ENCODE measurements around the gene PURA.

PURA gene

GRCh38 chr5:140110646-140110957 is 3.3 kb upstream of the PURA start:
- no peak for DNase-seq

- no peak for DNase-seq
These were observed 2.7 kb upstream of the PURA start for GRCh38 chr5:140111011-140111858.

GRCh38 chr5:140111859-140112551 is 1.9 kb upstream of the PURA start:
- no peak for DNase-seq

GRCh38 chr5:140112685-140113179 is 1.2 kb upstream of the PURA start:
- DNase-seq: no peak

- DNase-seq: peak; percentile 3 to 7
These were observed 670 bp upstream of the PURA start for GRCh38 chr5:140113180-140113698.

GRCh38 chr5:140114341-140115185 is 654 bp downstream of the PURA start:
- peak; percentile 14 to 18 for DNase-seq

GRCh38 chr5:140115186-140115500 is 1.2 kb downstream of the PURA start:
- DNase-seq: no peak

- no peak for DNase-seq
These were observed 2.8 kb downstream of the PURA start for GRCh38 chr5:140116716-140117115.

- DNase-seq: no peak
These were observed 3.6 kb downstream of the PURA start for GRCh38 chr5:140117523-140117922.

- DNase-seq: no peak
These were observed 4.5 kb downstream of the PURA start for GRCh38 chr5:140118302-140118936.

- DNase-seq: no peak
These were observed 11.7 kb downstream of the PURA start, which contains the start of gene IGIP for GRCh38 chr5:140125637-140126036. Gene IGIP (plus strand): TSS chr5:140125937. CDS start chr5:140128477, 2,540 bp downstream.

- DNase-seq: no peak
These were observed 12.6 kb downstream of the PURA start for GRCh38 chr5:140126315-140127012.

- DNase-seq: no peak
These were observed 14.5 kb downstream of the PURA start for GRCh38 chr5:140128376-140128775.

GRCh38 chr5:140130949-140131733 is 17.2 kb downstream of the PURA start:
- no peak for DNase-seq

- DNase-seq: peak in 1 of 2 experiments; percentile 9
These were observed 18.1 kb downstream of the PURA start for GRCh38 chr5:140131967-140132409.

GRCh38 chr5:140133514-140134167 is 19.7 kb downstream of the PURA start:
- no peak for DNase-seq

- DNase-seq: no peak
These were observed 20.5 kb downstream of the PURA start for GRCh38 chr5:140134277-140134935.

- DNase-seq: no peak
These were observed 21.2 kb downstream of the PURA start for GRCh38 chr5:140135127-140135526.

GRCh38 chr5:140136624-140137023 is 22.7 kb downstream of the PURA start:
- no peak for DNase-seq

GRCh38 chr5:140140435-140140834 is 26.5 kb downstream of the PURA start:
- no peak for DNase-seq

Data from stimulated activated CD4-positive, alpha-beta T cell treated with anti-CD3 and anti-CD28 coated beads, Interleukin-4, amount 100 ng/mL, for 4 hours (primary cell).